GM23338 (cell line): ENCODE measurements around the gene SNX5.

Source experiments
- CREB1 ChIP-seq: fragments of 250-450 bp; sonication (Bioruptor Pico); IDR thresholded peaks from 2 replicates; pipeline ENCODE4 v1.5.0; 2020; ENCODE audit warnings: low read depth, mild to moderate bottlenecking, moderate library complexity
- EZH2 ChIP-seq: fragments of 200-600 bp; sonication (generic); IDR thresholded peaks from one replicate; pipeline ENCODE4 v1.8.0; 2017; ENCODE audit warnings: antibody characterized with exemption, mild to moderate bottlenecking, low read depth; ENCODE audit not compliant: unreplicated experiment
- EZH2phosphoT487 ChIP-seq: fragments of 200-600 bp; sonication (generic); IDR thresholded peaks from one replicate; pipeline ENCODE4 v1.8.1; 2018; ENCODE audit warnings: antibody characterized with exemption; ENCODE audit not compliant: unreplicated experiment
- JUNB ChIP-seq: IDR thresholded peaks from one replicate; pipeline ENCODE4 v1.6.1; 2016; ENCODE audit warnings: antibody characterized with exemption; ENCODE audit not compliant: unreplicated experiment
- NANOG ChIP-seq: IDR thresholded peaks from 2 replicates; pipeline ENCODE4 v1.6.1; 2016; ENCODE audit warnings: antibody characterized with exemption, borderline replicate concordance
- POLR2AphosphoS5 ChIP-seq: IDR thresholded peaks from 2 replicates; pipeline ENCODE4 v1.6.1; 2016; ENCODE audit warnings: antibody characterized with exemption, low read depth
- STAT1 ChIP-seq: IDR thresholded peaks from one replicate; pipeline ENCODE4 v1.6.1; 2016; ENCODE audit warnings: antibody characterized with exemption; ENCODE audit not compliant: unreplicated experiment
- ZNF114 ChIP-seq: fragments of 250-450 bp; sonication (Bioruptor Pico); IDR thresholded peaks from 2 replicates; pipeline ENCODE4 v1.5.0; 2020; ENCODE audit warnings: mild to moderate bottlenecking, moderate library complexity
- ZNF331 ChIP-seq: fragments of 250-450 bp; sonication (Bioruptor Pico); IDR thresholded peaks from 2 replicates; pipeline ENCODE4 v1.5.0; 2020; ENCODE audit warnings: low read depth, mild to moderate bottlenecking, moderate library complexity
- TF ChIP-seq, protein P1 (sequence below), 2 experiments: fragments of 200-600 bp in 1 of 2; sonication (generic) in 1 of 2; conservative IDR thresholded peaks; 2 replicates each; pipeline versions ENCODE4 v1.5.1 to v1.6.1; 2016 to 2017; ENCODE audit warnings: antibody characterized with exemption in 2 of 2, low read depth in 2 of 2, mild to moderate bottlenecking in 2 of 2, moderate library complexity in 1 of 2
- TF ChIP-seq, protein P2 (sequence below): IDR thresholded peaks from one replicate; pipeline ENCODE4 v1.6.1; 2018; ENCODE audit warnings: antibody characterized with exemption; ENCODE audit not compliant: unreplicated experiment
- TF ChIP-seq, protein P3 (sequence below): IDR thresholded peaks from 2 replicates; pipeline ENCODE4 v1.6.1; 2016; ENCODE audit warnings: antibody characterized with exemption
- TF ChIP-seq, protein P4 (sequence below): fragments of 250-450 bp; sonication (Bioruptor Pico); IDR thresholded peaks from 2 replicates; pipeline ENCODE4 v1.5.0; 2020; ENCODE audit warnings: mild to moderate bottlenecking, moderate library complexity

DNA sequence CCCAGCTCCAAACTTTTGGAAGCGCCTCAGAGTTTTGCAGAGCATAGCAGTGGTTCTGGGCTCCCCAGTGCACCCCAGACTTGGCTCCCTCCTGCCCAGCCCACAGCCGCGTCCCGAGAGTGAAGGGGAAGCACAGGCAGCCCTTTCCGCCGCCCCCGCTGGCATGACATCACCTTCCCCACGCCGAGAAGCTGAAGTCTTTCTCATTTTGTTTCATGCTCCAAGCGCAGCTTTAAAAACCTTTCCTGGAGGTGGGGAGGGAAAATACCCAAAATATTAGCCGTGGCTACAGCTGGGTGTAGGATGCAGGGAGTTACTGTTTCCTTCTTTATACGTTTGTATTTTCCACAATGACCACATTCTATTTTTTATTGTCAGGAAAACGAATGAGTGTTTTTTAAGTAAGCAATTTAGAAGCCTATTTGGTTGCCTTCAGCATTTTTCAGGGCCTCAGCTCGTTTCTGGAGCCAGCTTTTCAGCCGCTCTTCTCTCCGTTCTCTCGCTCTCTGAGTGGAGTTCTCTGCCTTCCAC, 72.9 kb downstream of the SNX5 start:
- TF ChIP-seq, protein P1, sequence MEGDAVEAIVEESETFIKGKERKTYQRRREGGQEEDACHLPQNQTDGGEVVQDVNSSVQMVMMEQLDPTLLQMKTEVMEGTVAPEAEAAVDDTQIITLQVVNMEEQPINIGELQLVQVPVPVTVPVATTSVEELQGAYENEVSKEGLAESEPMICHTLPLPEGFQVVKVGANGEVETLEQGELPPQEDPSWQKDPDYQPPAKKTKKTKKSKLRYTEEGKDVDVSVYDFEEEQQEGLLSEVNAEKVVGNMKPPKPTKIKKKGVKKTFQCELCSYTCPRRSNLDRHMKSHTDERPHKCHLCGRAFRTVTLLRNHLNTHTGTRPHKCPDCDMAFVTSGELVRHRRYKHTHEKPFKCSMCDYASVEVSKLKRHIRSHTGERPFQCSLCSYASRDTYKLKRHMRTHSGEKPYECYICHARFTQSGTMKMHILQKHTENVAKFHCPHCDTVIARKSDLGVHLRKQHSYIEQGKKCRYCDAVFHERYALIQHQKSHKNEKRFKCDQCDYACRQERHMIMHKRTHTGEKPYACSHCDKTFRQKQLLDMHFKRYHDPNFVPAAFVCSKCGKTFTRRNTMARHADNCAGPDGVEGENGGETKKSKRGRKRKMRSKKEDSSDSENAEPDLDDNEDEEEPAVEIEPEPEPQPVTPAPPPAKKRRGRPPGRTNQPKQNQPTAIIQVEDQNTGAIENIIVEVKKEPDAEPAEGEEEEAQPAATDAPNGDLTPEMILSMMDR (conservative IDR thresholded peaks at IDR 0.05; ENCODE audit: low read depth in 2 of 2), result no peak
- TF ChIP-seq POLR2AphosphoS5 (no peak), EZH2 (no peak), ZNF331 (CRISPR knock-in tag) (no peak), JUNB (no peak), CREB1 (CRISPR knock-in tag) (no peak), NANOG (no peak), EZH2phosphoT487 (no peak), STAT1 (no peak), ZNF114 (CRISPR knock-in tag) (no peak)
- TF ChIP-seq, protein P2, sequence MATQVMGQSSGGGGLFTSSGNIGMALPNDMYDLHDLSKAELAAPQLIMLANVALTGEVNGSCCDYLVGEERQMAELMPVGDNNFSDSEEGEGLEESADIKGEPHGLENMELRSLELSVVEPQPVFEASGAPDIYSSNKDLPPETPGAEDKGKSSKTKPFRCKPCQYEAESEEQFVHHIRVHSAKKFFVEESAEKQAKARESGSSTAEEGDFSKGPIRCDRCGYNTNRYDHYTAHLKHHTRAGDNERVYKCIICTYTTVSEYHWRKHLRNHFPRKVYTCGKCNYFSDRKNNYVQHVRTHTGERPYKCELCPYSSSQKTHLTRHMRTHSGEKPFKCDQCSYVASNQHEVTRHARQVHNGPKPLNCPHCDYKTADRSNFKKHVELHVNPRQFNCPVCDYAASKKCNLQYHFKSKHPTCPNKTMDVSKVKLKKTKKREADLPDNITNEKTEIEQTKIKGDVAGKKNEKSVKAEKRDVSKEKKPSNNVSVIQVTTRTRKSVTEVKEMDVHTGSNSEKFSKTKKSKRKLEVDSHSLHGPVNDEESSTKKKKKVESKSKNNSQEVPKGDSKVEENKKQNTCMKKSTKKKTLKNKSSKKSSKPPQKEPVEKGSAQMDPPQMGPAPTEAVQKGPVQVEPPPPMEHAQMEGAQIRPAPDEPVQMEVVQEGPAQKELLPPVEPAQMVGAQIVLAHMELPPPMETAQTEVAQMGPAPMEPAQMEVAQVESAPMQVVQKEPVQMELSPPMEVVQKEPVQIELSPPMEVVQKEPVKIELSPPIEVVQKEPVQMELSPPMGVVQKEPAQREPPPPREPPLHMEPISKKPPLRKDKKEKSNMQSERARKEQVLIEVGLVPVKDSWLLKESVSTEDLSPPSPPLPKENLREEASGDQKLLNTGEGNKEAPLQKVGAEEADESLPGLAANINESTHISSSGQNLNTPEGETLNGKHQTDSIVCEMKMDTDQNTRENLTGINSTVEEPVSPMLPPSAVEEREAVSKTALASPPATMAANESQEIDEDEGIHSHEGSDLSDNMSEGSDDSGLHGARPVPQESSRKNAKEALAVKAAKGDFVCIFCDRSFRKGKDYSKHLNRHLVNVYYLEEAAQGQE, result no peak
- TF ChIP-seq, protein P3, sequence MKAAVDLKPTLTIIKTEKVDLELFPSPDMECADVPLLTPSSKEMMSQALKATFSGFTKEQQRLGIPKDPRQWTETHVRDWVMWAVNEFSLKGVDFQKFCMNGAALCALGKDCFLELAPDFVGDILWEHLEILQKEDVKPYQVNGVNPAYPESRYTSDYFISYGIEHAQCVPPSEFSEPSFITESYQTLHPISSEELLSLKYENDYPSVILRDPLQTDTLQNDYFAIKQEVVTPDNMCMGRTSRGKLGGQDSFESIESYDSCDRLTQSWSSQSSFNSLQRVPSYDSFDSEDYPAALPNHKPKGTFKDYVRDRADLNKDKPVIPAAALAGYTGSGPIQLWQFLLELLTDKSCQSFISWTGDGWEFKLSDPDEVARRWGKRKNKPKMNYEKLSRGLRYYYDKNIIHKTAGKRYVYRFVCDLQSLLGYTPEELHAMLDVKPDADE, result no peak
- TF ChIP-seq, protein P4, sequence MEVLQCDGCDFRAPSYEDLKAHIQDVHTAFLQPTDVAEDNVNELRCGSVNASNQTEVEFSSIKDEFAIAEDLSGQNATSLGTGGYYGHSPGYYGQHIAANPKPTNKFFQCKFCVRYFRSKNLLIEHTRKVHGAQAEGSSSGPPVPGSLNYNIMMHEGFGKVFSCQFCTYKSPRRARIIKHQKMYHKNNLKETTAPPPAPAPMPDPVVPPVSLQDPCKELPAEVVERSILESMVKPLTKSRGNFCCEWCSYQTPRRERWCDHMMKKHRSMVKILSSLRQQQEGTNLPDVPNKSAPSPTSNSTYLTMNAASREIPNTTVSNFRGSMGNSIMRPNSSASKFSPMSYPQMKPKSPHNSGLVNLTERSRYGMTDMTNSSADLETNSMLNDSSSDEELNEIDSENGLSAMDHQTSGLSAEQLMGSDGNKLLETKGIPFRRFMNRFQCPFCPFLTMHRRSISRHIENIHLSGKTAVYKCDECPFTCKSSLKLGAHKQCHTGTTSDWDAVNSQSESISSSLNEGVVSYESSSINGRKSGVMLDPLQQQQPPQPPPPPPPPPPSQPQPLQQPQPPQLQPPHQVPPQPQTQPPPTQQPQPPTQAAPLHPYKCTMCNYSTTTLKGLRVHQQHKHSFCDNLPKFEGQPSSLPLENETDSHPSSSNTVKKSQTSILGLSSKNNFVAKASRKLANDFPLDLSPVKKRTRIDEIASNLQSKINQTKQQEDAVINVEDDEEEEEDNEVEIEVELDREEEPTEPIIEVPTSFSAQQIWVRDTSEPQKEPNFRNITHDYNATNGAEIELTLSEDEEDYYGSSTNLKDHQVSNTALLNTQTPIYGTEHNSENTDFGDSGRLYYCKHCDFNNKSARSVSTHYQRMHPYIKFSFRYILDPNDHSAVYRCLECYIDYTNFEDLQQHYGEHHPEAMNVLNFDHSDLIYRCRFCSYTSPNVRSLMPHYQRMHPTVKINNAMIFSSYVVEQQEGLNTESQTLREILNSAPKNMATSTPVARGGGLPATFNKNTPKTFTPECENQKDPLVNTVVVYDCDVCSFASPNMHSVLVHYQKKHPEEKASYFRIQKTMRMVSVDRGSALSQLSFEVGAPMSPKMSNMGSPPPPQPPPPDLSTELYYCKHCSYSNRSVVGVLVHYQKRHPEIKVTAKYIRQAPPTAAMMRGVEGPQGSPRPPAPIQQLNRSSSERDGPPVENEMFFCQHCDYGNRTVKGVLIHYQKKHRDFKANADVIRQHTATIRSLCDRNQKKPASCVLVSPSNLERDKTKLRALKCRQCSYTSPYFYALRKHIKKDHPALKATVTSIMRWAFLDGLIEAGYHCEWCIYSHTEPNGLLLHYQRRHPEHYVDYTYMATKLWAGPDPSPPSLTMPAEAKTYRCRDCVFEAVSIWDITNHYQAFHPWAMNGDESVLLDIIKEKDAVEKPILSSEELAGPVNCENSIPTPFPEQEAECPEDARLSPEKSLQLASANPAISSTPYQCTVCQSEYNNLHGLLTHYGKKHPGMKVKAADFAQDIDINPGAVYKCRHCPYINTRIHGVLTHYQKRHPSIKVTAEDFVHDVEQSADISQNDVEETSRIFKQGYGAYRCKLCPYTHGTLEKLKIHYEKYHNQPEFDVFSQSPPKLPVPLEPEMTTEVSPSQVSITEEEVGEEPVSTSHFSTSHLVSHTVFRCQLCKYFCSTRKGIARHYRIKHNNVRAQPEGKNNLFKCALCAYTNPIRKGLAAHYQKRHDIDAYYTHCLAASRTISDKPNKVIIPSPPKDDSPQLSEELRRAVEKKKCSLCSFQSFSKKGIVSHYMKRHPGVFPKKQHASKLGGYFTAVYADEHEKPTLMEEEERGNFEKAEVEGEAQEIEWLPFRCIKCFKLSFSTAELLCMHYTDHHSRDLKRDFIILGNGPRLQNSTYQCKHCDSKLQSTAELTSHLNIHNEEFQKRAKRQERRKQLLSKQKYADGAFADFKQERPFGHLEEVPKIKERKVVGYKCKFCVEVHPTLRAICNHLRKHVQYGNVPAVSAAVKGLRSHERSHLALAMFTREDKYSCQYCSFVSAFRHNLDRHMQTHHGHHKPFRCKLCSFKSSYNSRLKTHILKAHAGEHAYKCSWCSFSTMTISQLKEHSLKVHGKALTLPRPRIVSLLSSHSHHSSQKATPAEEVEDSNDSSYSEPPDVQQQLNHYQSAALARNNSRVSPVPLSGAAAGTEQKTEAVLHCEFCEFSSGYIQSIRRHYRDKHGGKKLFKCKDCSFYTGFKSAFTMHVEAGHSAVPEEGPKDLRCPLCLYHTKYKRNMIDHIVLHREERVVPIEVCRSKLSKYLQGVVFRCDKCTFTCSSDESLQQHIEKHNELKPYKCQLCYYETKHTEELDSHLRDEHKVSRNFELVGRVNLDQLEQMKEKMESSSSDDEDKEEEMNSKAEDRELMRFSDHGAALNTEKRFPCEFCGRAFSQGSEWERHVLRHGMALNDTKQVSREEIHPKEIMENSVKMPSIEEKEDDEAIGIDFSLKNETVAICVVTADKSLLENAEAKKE (CRISPR knock-in tag), result no peak
